IMR-90 (cell line): Measurements from ENCODE around the gene CILP. TPM values are rescaled to one million over a fixed set of nuclear protein-coding genes. Genes with fewer than 3 reads are reported as not detected.

Source experiments
- ATAC-seq: fragments of 200-7000 bp; cut with Tn5 transposase; 2 replicates; pipeline ENCODE4 v1.9.1; 2020; ENCODE audit warnings: low read depth, mild to moderate bottlenecking, moderate library complexity
- BruUV-seq: library from RNA; stranded (reverse); fragments of 400-500 nt; replicated peaks from 2 replicates; lab custom pipeline; 2021; lab: Mats Ljungman, UMichigan
- CTCF ChIA-PET: fragments of 300-600 bp; formaldehyde crosslinking; extraction: SDS; loops from one replicate; lab custom pipeline; 2021; ENCODE audit warnings: antibody characterized with exemption; lab: Yijun Ruan, JAX
- POLR2A ChIA-PET: fragments of 300-600 bp; sonication (Branson Sonifier 250); formaldehyde crosslinking; loops from one replicate; lab custom pipeline; 2022; ENCODE audit warnings: antibody characterized with exemption; ENCODE audit not compliant: unreplicated experiment; lab: Charles Lee
- DNase-seq: peaks from one replicate; pipeline ENCODE4 v3.0.0; 2013
- H2AFZ ChIP-seq: replicated peaks from 2 replicates; pipeline ENCODE3; 2013; ENCODE audit warnings: low read length, mild to moderate bottlenecking; ENCODE audit not compliant: poor library complexity
- H2AK5ac ChIP-seq: 2 replicates; pipeline ENCODE4 v1.6.1; 2013; ENCODE audit warnings: low read depth, low read length, inconsistent platforms
- H2AK9ac ChIP-seq: replicated peaks from 2 replicates; pipeline ENCODE3; 2013; ENCODE audit warnings: mild to moderate bottlenecking, low read depth, low read length, moderate library complexity; ENCODE audit not compliant: poor library complexity
- H2BK120ac ChIP-seq: 2 replicates; pipeline ENCODE4 v1.6.1; 2013; ENCODE audit warnings: low read depth, low read length, inconsistent platforms
- H2BK15ac ChIP-seq: 3 replicates; pipeline ENCODE4 v1.6.1; 2013; ENCODE audit warnings: low read depth, low read length, inconsistent platforms
- H2BK20ac ChIP-seq: 2 replicates; pipeline ENCODE4 v1.6.1; 2013; ENCODE audit warnings: low read depth, mild to moderate bottlenecking, inconsistent platforms, low read length, moderate library complexity
- H2BK5ac ChIP-seq: 2 replicates; pipeline ENCODE4 v1.6.1; 2013; ENCODE audit warnings: mild to moderate bottlenecking, low read depth, low read length, inconsistent platforms; ENCODE audit not compliant: poor library complexity, severe bottlenecking
- H3K14ac ChIP-seq: replicated peaks from 2 replicates; pipeline ENCODE4 v1.6.1; 2013; ENCODE audit warnings: low read depth, low read length, inconsistent platforms
- H3K18ac ChIP-seq: 2 replicates; pipeline ENCODE4 v1.6.1; 2013; ENCODE audit warnings: low read depth, low read length, control low read depth
- H3K23ac ChIP-seq: 2 replicates; pipeline ENCODE4 v1.6.1; 2013; ENCODE audit warnings: low read depth, low read length, inconsistent platforms
- H3K27ac ChIP-seq: 2 replicates; pipeline ENCODE4 v1.5.1; 2013; ENCODE audit warnings: mild to moderate bottlenecking, control low read depth, low read length; ENCODE audit not compliant: insufficient read depth
- H3K27me3 ChIP-seq: 2 replicates; pipeline ENCODE4 v1.6.1; 2013; ENCODE audit warnings: low read length; ENCODE audit not compliant: control insufficient read depth, insufficient read depth
- H3K36me3 ChIP-seq: 2 replicates; pipeline ENCODE4 v1.6.1; 2013; ENCODE audit warnings: low read length, mixed read lengths; ENCODE audit not compliant: control insufficient read depth, insufficient read depth
- H3K4ac ChIP-seq: 2 replicates; pipeline ENCODE4 v1.6.1; 2013; ENCODE audit warnings: low read depth, low read length, inconsistent platforms
- H3K4me1 ChIP-seq: 2 replicates; pipeline ENCODE4 v1.6.1; 2013; ENCODE audit warnings: low read length, mixed read lengths; ENCODE audit not compliant: control insufficient read depth, insufficient read depth
- H3K4me2 ChIP-seq: 2 replicates; pipeline ENCODE4 v1.6.1; 2013; ENCODE audit warnings: low read depth, mild to moderate bottlenecking, control low read depth, low read length, moderate library complexity
- H3K4me3 ChIP-seq: 2 replicates; pipeline ENCODE4 v1.5.1; 2013; ENCODE audit warnings: low read depth, mild to moderate bottlenecking, control low read depth, low read length, moderate library complexity; ENCODE audit not compliant: insufficient read depth
- H3K56ac ChIP-seq: 2 replicates; pipeline ENCODE4 v1.6.1; 2013; ENCODE audit warnings: low read length, inconsistent platforms; ENCODE audit not compliant: insufficient read depth; ENCODE audit errors: extremely low read depth
- H3K79me1 ChIP-seq, 2 experiments: 2 replicates each; pipeline ENCODE4 v1.6.1; 2013; ENCODE audit warnings: low read length in 2 of 2, inconsistent platforms in 1 of 2, low read depth in 1 of 2
- H3K9ac ChIP-seq: 2 replicates; pipeline ENCODE4 v1.6.1; 2013; ENCODE audit warnings: low read depth, low read length, control low read depth
- H3K9me1 ChIP-seq: 2 replicates; pipeline ENCODE4 v1.6.1; 2013; ENCODE audit warnings: low read length, inconsistent platforms; ENCODE audit not compliant: insufficient read depth
- H3K9me3 ChIP-seq: 2 replicates; pipeline ENCODE4 v1.6.1; 2013; ENCODE audit warnings: low read length; ENCODE audit not compliant: control insufficient read depth, insufficient read depth
- H4K20me1 ChIP-seq: 2 replicates; pipeline ENCODE4 v1.6.1; 2013; ENCODE audit warnings: low read length, inconsistent platforms; ENCODE audit not compliant: insufficient read depth
- H4K5ac ChIP-seq: 2 replicates; pipeline ENCODE4 v1.6.1; 2013; ENCODE audit warnings: mild to moderate bottlenecking, low read depth, low read length, control low read depth
- H4K8ac ChIP-seq, 2 experiments: 2 replicates each; pipeline ENCODE4 v1.6.1; 2013; ENCODE audit warnings: low read depth in 2 of 2, low read length in 2 of 2, control low read depth in 1 of 2, inconsistent platforms in 1 of 2
- H4K91ac ChIP-seq: 2 replicates; pipeline ENCODE4 v1.6.1; 2013; ENCODE audit warnings: low read depth, low read length, inconsistent platforms; ENCODE audit not compliant: insufficient read depth
- BHLHE40 ChIP-seq: fragments of 150-350 bp; IDR thresholded peaks from 2 replicates; pipeline ENCODE4 v1.6.1; 2016; ENCODE audit warnings: mild to moderate bottlenecking, low read depth, low read length
- CEBPB ChIP-seq: IDR thresholded peaks from 2 replicates; pipeline ENCODE4 v1.6.1; 2012; ENCODE audit warnings: low read depth, low read length, improper control_type of control experiment
- CHD1 ChIP-seq: IDR thresholded peaks from 2 replicates; pipeline ENCODE4 v1.6.1; 2012; ENCODE audit warnings: low read depth, low read length, improper control_type of control experiment
- CTCF ChIP-seq: conservative IDR thresholded peaks from 2 replicates; pipeline ENCODE4 v1.5.1; 2012; ENCODE audit warnings: mild to moderate bottlenecking, low read depth, low read length, improper control_type of control experiment
- FOS ChIP-seq: fragments of 150-350 bp; IDR thresholded peaks from 2 replicates; pipeline ENCODE4 v1.6.1; 2016; ENCODE audit warnings: low read depth, low read length
- MAFK ChIP-seq: IDR thresholded peaks from 2 replicates; pipeline ENCODE4 v1.6.1; 2012; ENCODE audit warnings: low read depth, low read length, improper control_type of control experiment
- MAZ ChIP-seq: IDR thresholded peaks from 2 replicates; pipeline ENCODE4 v1.6.1; 2012; ENCODE audit warnings: low read depth, mild to moderate bottlenecking, low read length, improper control_type of control experiment, moderate library complexity, borderline replicate concordance
- MXI1 ChIP-seq: IDR thresholded peaks from 2 replicates; pipeline ENCODE4 v1.6.1; 2012; ENCODE audit warnings: low read depth, mild to moderate bottlenecking, low read length, moderate library complexity, borderline replicate concordance
- NFE2L2 ChIP-seq: fragments of 150-350 bp; IDR thresholded peaks from 2 replicates; pipeline ENCODE4 v1.6.1; 2016; ENCODE audit warnings: low read depth, mild to moderate bottlenecking, low read length
- POLR2A ChIP-seq: IDR thresholded peaks from 2 replicates; pipeline ENCODE4 v1.6.1; 2012; ENCODE audit warnings: mild to moderate bottlenecking, low read depth, low read length
- RAD21 ChIP-seq: IDR thresholded peaks from 2 replicates; pipeline ENCODE4 v1.6.1; 2012; ENCODE audit warnings: low read length, improper control_type of control experiment
- RCOR1 ChIP-seq: IDR thresholded peaks from 2 replicates; pipeline ENCODE4 v1.6.1; 2012; ENCODE audit warnings: mild to moderate bottlenecking, low read length, improper control_type of control experiment; ENCODE audit not compliant: insufficient replicate concordance
- RFX5 ChIP-seq: IDR thresholded peaks from 2 replicates; pipeline ENCODE4 v1.8.0; 2012; ENCODE audit warnings: low read depth, mild to moderate bottlenecking, low read length, moderate library complexity
- SMC3 ChIP-seq: fragments of 150-350 bp; IDR thresholded peaks from 2 replicates; pipeline ENCODE4 v1.6.1; 2016; ENCODE audit warnings: low read depth, mild to moderate bottlenecking, antibody characterized with exemption, low read length, moderate library complexity
- USF2 ChIP-seq: fragments of 150-350 bp; IDR thresholded peaks from 2 replicates; pipeline ENCODE4 v1.6.1; 2017; ENCODE audit warnings: mild to moderate bottlenecking, antibody characterized with exemption, low read length, low read depth
- WGBS, 2 experiments: methylation state at CpG; one replicate each; pipeline versions ENCODE4 v1.1.5 to v1.1.7; 2013; ENCODE audit warnings: missing lambda C conversion rate in 2 of 2; ENCODE audit not compliant: insufficient read length in 1 of 2; ENCODE audit errors: extremely low coverage in 2 of 2; 5-methylcytosine and 5-hydroxymethylcytosine counted together
- dilution Hi-C: fragments of 300-500 bp; cut with HindIII; formaldehyde crosslinking; loops from one replicate; pipeline ENCODE4 v1.14.3; 2018; ENCODE audit warnings: low sequenced_read_pairs; ENCODE audit not compliant: unreplicated experiment
- in situ Hi-C: fragments of 300-500 bp; cut with MboI; formaldehyde crosslinking; loops from 3 replicates; pipeline ENCODE4 v1.14.3; 2019; ENCODE audit warnings: low sequenced_read_pairs, inconsistent platforms, mixed read lengths
- intact Hi-C: fragments of 100-400 bp; cut with micrococcal nuclease; formaldehyde crosslinking; loops from 2 replicates; pipeline ENCODE4 v1.10.0; 2022
- polyA plus RNA-seq, 3 experiments: library from polyadenylated mRNA; depleted of rRNA; stranded (reverse); fragments of >200 nt; gene quantifications; 2 replicates each; pipeline ENCODE4 v1.2.3, GENCODE V29; 2012; ENCODE audit warnings: low replicate concordance in 1 of 3
- total RNA-seq: library from RNA; depleted of rRNA; stranded (reverse); fragments of >200 nt; gene quantifications from 2 replicates; pipeline ENCODE4 v1.2.3, GENCODE V29; 2012

CILP gene
- total and polyA plus RNA-seq, 2 of the 4 experiments (the other 2 are of a cell fraction): under 0.01 to 0.02 TPM

GRCh38 chr15:65259367-65259797, 48.1 kb upstream of the CILP start:
- no peak for ATAC-seq
- in situ Hi-C loops: no loop called here
- no peak overlapping the region for H4K5ac ChIP-seq

More at GRCh38 chr15:65259367-65259797, 48.1 kb upstream of the CILP start:
- Histone ChIP-seq H2BK20ac (no peak overlapping the region), H3K14ac (no peak overlapping the region), H2AK9ac (no peak overlapping the region), H3K36me3 (peaks cover 17% of the 10 kb centered on the region), H3K4me3 (no peak overlapping the region), H3K18ac (no peak overlapping the region), H3K9me3 (no peaks in the 10 kb centered on the region), H4K20me1 (no peaks in the 10 kb centered on the region), H3K27ac (no peak overlapping the region), H3K79me1 (no peaks in the 10 kb centered on the region; a peak in 1 of 4 replicates), H4K8ac (no peak overlapping the region), H2BK5ac (no peak overlapping the region), H4K91ac (no peak overlapping the region), H3K27me3 (no peaks in the 10 kb centered on the region), H3K4me2 (no peak overlapping the region), H2BK120ac (no peak overlapping the region), H3K4ac (no peak overlapping the region), H3K9me1 (peaks cover under 1% of the 10 kb centered on the region; the same call in 1 of the 2 replicates), H3K23ac (no peak overlapping the region), H3K56ac (no peak overlapping the region), H3K9ac (no peak overlapping the region), H2BK15ac (no peak overlapping the region), H2AFZ (no peak overlapping the region), H3K4me1 (peaks cover 8% of the 10 kb centered on the region; the same call in 1 of the 2 replicates), H2AK5ac (no peak overlapping the region)
- ChIA-PET POLR2A (no interaction called here), CTCF (interaction anchor here (1.8 kb wide), 1 partner anchor 12 kb away, joined by 4 read pairs; no protein-coding TSS in a partner anchor)
- no TSS peak for BruUV-seq
- WGBS, 2 experiments: 54% methylated on average over 4 of the region's 7 CpGs; no CpG with 5 or more reads in 1 of the 2 experiments
- intact Hi-C loops (no loop called here), dilution Hi-C loops (no loop called here)
- no peak for TF ChIP-seq RCOR1
- no peak for TF ChIP-seq CHD1
- TF ChIP-seq MXI1: no peak
- no peak for TF ChIP-seq CTCF
- TF ChIP-seq MAFK: no peak
- no peak for TF ChIP-seq FOS
- no peak for TF ChIP-seq RFX5
- TF ChIP-seq MAZ: no peak
- no peak for TF ChIP-seq BHLHE40
- TF ChIP-seq POLR2A: no peak
- TF ChIP-seq CEBPB: no peak
- no peak for TF ChIP-seq RAD21
- no peak for TF ChIP-seq USF2
- no peak for TF ChIP-seq NFE2L2
- no peak for TF ChIP-seq SMC3
- no peak for DNase-seq
